ENCODE data around the gene TECTB.

Gene TECTB

DNA sequence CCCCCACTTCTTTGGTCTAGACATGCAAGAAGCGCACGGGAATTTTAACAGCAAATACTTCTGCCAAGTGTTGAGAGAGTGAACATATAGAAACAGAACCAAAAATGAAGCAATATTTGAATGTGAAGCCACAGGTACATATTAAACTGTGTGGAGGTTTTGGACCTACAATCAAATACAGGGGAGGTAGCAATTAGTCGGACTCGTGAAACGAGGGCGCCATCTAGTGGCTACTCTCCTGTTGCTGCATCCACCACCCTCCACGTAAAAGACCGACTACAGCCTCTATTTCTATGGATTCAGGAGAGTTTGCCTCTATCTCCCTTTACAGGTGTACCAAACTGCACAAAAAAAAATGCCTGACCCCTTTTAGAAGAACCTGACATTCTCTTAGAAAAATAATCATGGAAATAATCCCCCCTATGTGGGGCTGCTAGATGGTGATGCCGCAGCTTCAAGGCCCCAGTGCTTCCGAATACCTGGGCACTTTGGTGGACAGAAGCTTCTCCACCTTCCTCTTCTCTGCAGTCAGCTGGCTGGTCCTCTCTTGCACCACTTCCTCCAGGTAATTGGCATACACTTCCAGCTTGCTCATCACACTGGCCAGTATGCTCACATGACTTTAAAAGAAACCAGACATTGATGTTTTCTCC lies 31.7 kb downstream of the TECTB start:
- Histone ChIP-seq H3K4me3 (no peak overlapping the region), H3K27ac (no peak overlapping the region), H3K9me3 (no peaks in the 10 kb centered on the region), H3K4me1 (no peaks in the 10 kb centered on the region), H3K36me3 (no peaks in the 10 kb centered on the region), H3K27me3 (peaks cover 0 to 12% of the 10 kb centered on the region in 2 donors)
- peak; percentile 74 to 78 for DNase-seq
- TF ChIP-seq, protein P1, sequence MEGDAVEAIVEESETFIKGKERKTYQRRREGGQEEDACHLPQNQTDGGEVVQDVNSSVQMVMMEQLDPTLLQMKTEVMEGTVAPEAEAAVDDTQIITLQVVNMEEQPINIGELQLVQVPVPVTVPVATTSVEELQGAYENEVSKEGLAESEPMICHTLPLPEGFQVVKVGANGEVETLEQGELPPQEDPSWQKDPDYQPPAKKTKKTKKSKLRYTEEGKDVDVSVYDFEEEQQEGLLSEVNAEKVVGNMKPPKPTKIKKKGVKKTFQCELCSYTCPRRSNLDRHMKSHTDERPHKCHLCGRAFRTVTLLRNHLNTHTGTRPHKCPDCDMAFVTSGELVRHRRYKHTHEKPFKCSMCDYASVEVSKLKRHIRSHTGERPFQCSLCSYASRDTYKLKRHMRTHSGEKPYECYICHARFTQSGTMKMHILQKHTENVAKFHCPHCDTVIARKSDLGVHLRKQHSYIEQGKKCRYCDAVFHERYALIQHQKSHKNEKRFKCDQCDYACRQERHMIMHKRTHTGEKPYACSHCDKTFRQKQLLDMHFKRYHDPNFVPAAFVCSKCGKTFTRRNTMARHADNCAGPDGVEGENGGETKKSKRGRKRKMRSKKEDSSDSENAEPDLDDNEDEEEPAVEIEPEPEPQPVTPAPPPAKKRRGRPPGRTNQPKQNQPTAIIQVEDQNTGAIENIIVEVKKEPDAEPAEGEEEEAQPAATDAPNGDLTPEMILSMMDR (IDR thresholded peaks at IDR 0.05), result peak; percentile 81 to 84
- intact Hi-C loops (cut with DNase I; ENCODE audit: low total_unique reads), result loop anchor here (5.0 kb wide), 1 partner anchor 133 kb away; the partner anchor contains the start of gene GPAM

- H3K9me3 ChIP-seq, result no peaks in the 10 kb centered on the region
- no peaks in the 10 kb centered on the region for H3K36me3 ChIP-seq
- TF ChIP-seq, protein P1 (IDR thresholded peaks at IDR 0.05), result no peak
- intact Hi-C loops (cut with DNase I; ENCODE audit: low total_unique reads), result no loop called here
- peaks cover 0 to 9% (median 4%) of the 10 kb centered on the region in 4 donors for H3K4me1 ChIP-seq
- peaks cover 0 to 5% of the 10 kb centered on the region in 2 donors for H3K27me3 ChIP-seq
- no peak overlapping the region for H3K27ac ChIP-seq
- no peak overlapping the region for H3K4me3 ChIP-seq
- DNase-seq, result no peak
Observed at GRCh38 chr10:112327678-112328077, 44.5 kb downstream of the TECTB start.

- no peak for DNase-seq
- H3K9me3 ChIP-seq, result no peaks in the 10 kb centered on the region
- TF ChIP-seq, protein P1 (IDR thresholded peaks at IDR 0.05), result no peak
- H3K4me1 ChIP-seq, result peaks cover 0 to 9% (median 4%) of the 10 kb centered on the region in 4 donors
- H3K36me3 ChIP-seq, result no peaks in the 10 kb centered on the region
- no peaks in the 10 kb centered on the region for H3K27me3 ChIP-seq
- intact Hi-C loops (cut with DNase I; ENCODE audit: low total_unique reads), result no loop called here
- H3K27ac ChIP-seq, result no peak overlapping the region
- H3K4me3 ChIP-seq, result no peak overlapping the region
Observed at GRCh38 chr10:112330162-112330561, 47.0 kb downstream of the TECTB start.

GRCh38 chr10:112330607-112331160 lies 47.5 kb downstream of the TECTB start:
- Histone ChIP-seq H3K36me3 (no peaks in the 10 kb centered on the region), H3K4me1 (peaks cover 0 to 9% (median 4%) of the 10 kb centered on the region in 4 donors), H3K27ac (no peak overlapping the region), H3K4me3 (no peak overlapping the region), H3K9me3 (no peaks in the 10 kb centered on the region), H3K27me3 (no peaks in the 10 kb centered on the region)
- TF ChIP-seq, protein P1 (IDR thresholded peaks at IDR 0.05), result no peak
- DNase-seq, result no peak
- intact Hi-C loops (cut with DNase I; ENCODE audit: low total_unique reads), result no loop called here

DNA sequence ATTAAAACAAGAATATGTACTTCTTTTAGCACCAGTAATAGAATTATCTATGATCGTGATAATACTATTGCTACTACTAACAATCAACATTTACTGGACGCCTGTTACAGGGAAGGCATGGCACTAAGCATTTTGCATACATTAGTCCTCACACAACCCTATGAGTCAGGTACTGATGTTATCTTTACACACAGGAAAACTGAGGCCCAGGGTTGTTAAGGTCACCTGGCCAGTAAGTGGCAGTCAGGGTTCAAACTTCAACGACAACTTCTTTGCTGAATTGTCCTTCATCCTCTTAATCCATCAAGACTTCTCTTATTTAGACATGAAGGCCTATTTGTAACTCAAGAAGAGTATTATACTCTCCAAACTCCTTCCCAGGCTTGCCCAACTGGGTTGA lies 48.8 kb downstream of the TECTB start:
- DNase-seq, result no peak
- H3K36me3 ChIP-seq, result no peaks in the 10 kb centered on the region
- no peak overlapping the region for H3K27ac ChIP-seq
- intact Hi-C loops (cut with DNase I; ENCODE audit: low total_unique reads), result no loop called here
- H3K27me3 ChIP-seq, result no peaks in the 10 kb centered on the region
- H3K4me1 ChIP-seq, result peaks cover 0 to 9% (median 4%) of the 10 kb centered on the region in 4 donors
- TF ChIP-seq, protein P1 (IDR thresholded peaks at IDR 0.05), result no peak
- no peak overlapping the region for H3K4me3 ChIP-seq
- no peaks in the 10 kb centered on the region for H3K9me3 ChIP-seq
